ENCODE results near the gene CAMTA1.

CAMTA1 gene

DNA sequence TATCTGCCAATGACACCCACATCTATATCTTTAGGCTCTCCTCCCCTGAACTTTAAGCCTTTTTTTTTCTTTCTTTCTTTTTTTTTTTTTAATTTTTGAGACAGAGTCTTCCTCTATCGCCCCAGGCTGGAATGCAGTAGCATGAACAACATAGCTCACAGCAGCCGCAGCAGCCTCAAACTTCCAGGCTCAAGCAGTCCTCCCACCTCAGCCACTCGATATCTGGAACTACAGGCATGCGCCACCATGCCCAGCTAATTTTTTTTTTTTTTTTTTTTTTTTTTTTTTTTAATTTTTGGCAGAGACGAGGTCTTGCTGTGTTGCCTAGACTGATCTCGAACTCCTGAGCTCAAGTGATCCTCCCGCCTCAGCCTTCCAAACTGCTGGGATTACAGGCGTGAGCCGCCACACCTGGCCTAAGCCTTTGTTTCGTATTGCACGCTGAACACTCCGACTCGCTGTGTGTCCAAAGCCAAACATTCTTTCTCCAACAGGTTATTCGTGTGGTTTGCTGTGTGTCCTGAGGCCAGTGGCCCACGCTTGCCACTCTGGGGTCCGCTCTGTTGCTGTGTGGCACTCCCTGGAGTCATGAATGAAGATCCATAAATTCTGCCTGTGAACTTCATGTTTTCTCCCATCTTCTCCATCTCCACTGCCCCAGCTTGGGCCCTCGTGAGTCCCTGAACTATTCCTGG is 119.4 kb downstream of the CAMTA1 start:
- TF ChIP-seq, protein P1, sequence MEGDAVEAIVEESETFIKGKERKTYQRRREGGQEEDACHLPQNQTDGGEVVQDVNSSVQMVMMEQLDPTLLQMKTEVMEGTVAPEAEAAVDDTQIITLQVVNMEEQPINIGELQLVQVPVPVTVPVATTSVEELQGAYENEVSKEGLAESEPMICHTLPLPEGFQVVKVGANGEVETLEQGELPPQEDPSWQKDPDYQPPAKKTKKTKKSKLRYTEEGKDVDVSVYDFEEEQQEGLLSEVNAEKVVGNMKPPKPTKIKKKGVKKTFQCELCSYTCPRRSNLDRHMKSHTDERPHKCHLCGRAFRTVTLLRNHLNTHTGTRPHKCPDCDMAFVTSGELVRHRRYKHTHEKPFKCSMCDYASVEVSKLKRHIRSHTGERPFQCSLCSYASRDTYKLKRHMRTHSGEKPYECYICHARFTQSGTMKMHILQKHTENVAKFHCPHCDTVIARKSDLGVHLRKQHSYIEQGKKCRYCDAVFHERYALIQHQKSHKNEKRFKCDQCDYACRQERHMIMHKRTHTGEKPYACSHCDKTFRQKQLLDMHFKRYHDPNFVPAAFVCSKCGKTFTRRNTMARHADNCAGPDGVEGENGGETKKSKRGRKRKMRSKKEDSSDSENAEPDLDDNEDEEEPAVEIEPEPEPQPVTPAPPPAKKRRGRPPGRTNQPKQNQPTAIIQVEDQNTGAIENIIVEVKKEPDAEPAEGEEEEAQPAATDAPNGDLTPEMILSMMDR (IDR thresholded peaks at IDR 0.05; ENCODE audit: low read length): no peak
- TF ChIP-seq EZH2phosphoT487 (IDR thresholded peaks at IDR 0.05; ENCODE audit: low read length) (no peak), EZH2 (optimal IDR thresholded peaks at IDR 0.05; ENCODE audit: low read depth, low read length) (no peak)
- Histone ChIP-seq H3K4me3 (ENCODE audit: low read length) (no peak overlapping the region), H3K4me2 (ENCODE audit: low read depth, low read length) (no peak overlapping the region), H3K27me3 (replicated peaks; ENCODE audit: insufficient read depth, low read length) (no peaks in the 10 kb centered on the region), H4K20me1 (ENCODE audit: insufficient read depth, low read length) (no peaks in the 10 kb centered on the region), H3K9me2 (replicated peaks; ENCODE audit: insufficient read depth, low read length) (no peaks in the 10 kb centered on the region), H3K79me2 (ENCODE audit: low read length) (no peaks in the 10 kb centered on the region), H3K27ac (ENCODE audit: low read length) (no peak overlapping the region), H3K9ac (ENCODE audit: low read length) (no peak overlapping the region), H2AFZ (ENCODE audit: low read length) (no peak overlapping the region), H3K4me1 (ENCODE audit: low read length) (peaks cover 41% of the 10 kb centered on the region), H3K9me3 (replicated peaks; ENCODE audit: insufficient read depth, low read length) (no peaks in the 10 kb centered on the region), H3K36me3 (replicated peaks; ENCODE audit: insufficient read depth, low read length) (no peaks in the 10 kb centered on the region), H3F3A (ENCODE audit: insufficient read depth, low read length) (peaks cover 13% of the 10 kb centered on the region)
- no peak for DNase-seq

DNA sequence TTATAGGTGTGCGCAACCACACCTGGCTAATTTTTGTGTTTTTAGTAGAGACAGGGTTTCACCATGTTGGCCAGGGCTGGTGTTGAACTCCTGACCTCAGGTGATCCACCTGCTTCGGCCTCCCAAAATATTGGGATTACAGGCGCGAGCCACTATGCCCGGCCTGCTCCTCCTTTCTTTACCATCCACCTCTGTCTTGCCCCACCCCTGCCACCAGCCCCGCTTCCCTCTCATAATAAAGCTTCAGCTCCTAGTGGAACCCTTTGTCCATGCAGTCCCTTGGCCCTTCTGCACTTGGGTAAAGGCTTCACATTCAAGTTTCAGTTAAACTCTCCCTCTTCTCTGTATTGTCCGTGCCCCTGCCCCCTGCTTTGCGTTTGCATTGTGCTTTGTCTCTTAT is 120.1 kb downstream of the CAMTA1 start:
- no peak for DNase-seq
- no peak overlapping the region for H3K4me2 ChIP-seq (ENCODE audit: low read depth, low read length)
- TF ChIP-seq EZH2phosphoT487 (IDR thresholded peaks at IDR 0.05; ENCODE audit: low read length): no peak
- TF ChIP-seq, protein P1 (IDR thresholded peaks at IDR 0.05; ENCODE audit: low read length): no peak
- TF ChIP-seq EZH2 (optimal IDR thresholded peaks at IDR 0.05; ENCODE audit: low read depth, low read length): no peak
- H2AFZ ChIP-seq (ENCODE audit: low read length): no peak overlapping the region
- H4K20me1 ChIP-seq (ENCODE audit: insufficient read depth, low read length): no peaks in the 10 kb centered on the region
- no peaks in the 10 kb centered on the region for H3K36me3 ChIP-seq (replicated peaks; ENCODE audit: insufficient read depth, low read length)
- peaks cover 34% of the 10 kb centered on the region for H3K4me1 ChIP-seq (ENCODE audit: low read length)
- H3K27ac ChIP-seq (ENCODE audit: low read length): no peak overlapping the region
- no peaks in the 10 kb centered on the region for H3K9me3 ChIP-seq (replicated peaks; ENCODE audit: insufficient read depth, low read length)
- no peaks in the 10 kb centered on the region for H3K27me3 ChIP-seq (replicated peaks; ENCODE audit: insufficient read depth, low read length)
- no peak overlapping the region for H3K4me3 ChIP-seq (ENCODE audit: low read length)
- H3K79me2 ChIP-seq (ENCODE audit: low read length): no peaks in the 10 kb centered on the region
- no peaks in the 10 kb centered on the region for H3K9me2 ChIP-seq (replicated peaks; ENCODE audit: insufficient read depth, low read length)
- H3F3A ChIP-seq (ENCODE audit: insufficient read depth, low read length): peaks cover 13% of the 10 kb centered on the region
- no peak overlapping the region for H3K9ac ChIP-seq (ENCODE audit: low read length)

DNA sequence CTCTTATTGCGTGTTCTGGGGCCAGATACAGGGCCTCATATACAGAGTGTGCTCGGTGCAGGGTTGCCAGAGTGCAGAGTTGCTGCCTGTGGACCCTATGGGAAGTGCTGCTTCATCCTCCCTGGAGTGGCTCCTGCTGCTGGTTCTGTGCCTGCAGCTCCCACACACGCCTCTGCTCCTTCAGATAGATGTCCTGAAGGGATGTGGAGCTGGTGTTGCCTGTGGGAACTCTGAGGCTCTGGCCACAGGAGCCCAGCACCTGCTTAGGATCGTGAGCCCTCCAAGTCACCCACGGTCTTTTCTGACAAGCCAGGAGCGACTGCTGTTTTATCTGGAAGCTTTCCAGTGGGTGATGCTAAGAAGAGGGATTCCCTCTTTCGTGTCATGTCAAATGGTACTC is 120.5 kb downstream of the CAMTA1 start:
- DNase-seq: no peak
- Histone ChIP-seq H3K4me2 (ENCODE audit: low read depth, low read length) (no peak overlapping the region), H3K9ac (ENCODE audit: low read length) (no peak overlapping the region), H4K20me1 (ENCODE audit: insufficient read depth, low read length) (no peaks in the 10 kb centered on the region), H3K36me3 (replicated peaks; ENCODE audit: insufficient read depth, low read length) (no peaks in the 10 kb centered on the region), H3K9me3 (replicated peaks; ENCODE audit: insufficient read depth, low read length) (no peaks in the 10 kb centered on the region), H3K9me2 (replicated peaks; ENCODE audit: insufficient read depth, low read length) (no peaks in the 10 kb centered on the region), H3F3A (ENCODE audit: insufficient read depth, low read length) (peaks cover 13% of the 10 kb centered on the region), H3K27ac (ENCODE audit: low read length) (no peak overlapping the region), H3K4me1 (ENCODE audit: low read length) (peaks cover 29% of the 10 kb centered on the region), H3K4me3 (ENCODE audit: low read length) (no peak overlapping the region), H3K27me3 (replicated peaks; ENCODE audit: insufficient read depth, low read length) (no peaks in the 10 kb centered on the region), H2AFZ (ENCODE audit: low read length) (no peak overlapping the region), H3K79me2 (ENCODE audit: low read length) (no peaks in the 10 kb centered on the region)
- TF ChIP-seq EZH2phosphoT487 (IDR thresholded peaks at IDR 0.05; ENCODE audit: low read length) (no peak), EZH2 (optimal IDR thresholded peaks at IDR 0.05; ENCODE audit: low read depth, low read length) (no peak)
- TF ChIP-seq, protein P1 (IDR thresholded peaks at IDR 0.05; ENCODE audit: low read length): no peak
